GM23338 (cell line): Measurements from ENCODE around the gene SNORC. TPM values are rescaled to one million over a fixed set of nuclear protein-coding genes. Genes with fewer than 3 reads are reported as not detected.

Source experiments
- ATAC-seq: fragments of 200-7000 bp; cut with Tn5 transposase; 3 replicates; pipeline ENCODE4 v1.9.1; 2020
- DNase-seq: peaks from one replicate; pipeline ENCODE4 v3.0.0-alpha.2; 2015; ENCODE audit warnings: low spot score
- H2AFZ ChIP-seq: fragments of 200-600 bp; sonication (generic); 2 replicates; pipeline ENCODE4 v1.8.0; 2016; ENCODE audit warnings: antibody characterized with exemption, mild to moderate bottlenecking, moderate library complexity
- H3F3A ChIP-seq: fragments of 200-600 bp; sonication (generic); replicated peaks from 2 replicates; pipeline ENCODE4 v1.8.0; 2017; ENCODE audit warnings: antibody characterized with exemption, mixed run types, low read depth
- H3K27ac ChIP-seq: fragments of 200-600 bp; sonication (generic); 2 replicates; pipeline ENCODE4 v1.6.1; 2016; ENCODE audit warnings: low read depth
- H3K27me3 ChIP-seq: fragments of 200-600 bp; sonication (generic); 2 replicates; pipeline ENCODE4 v1.8.0; 2016; ENCODE audit warnings: mild to moderate bottlenecking, mixed run types, moderate library complexity; ENCODE audit not compliant: insufficient read depth
- H3K36me3 ChIP-seq: fragments of 200-600 bp; sonication (generic); 2 replicates; pipeline ENCODE4 v1.8.0; 2016; ENCODE audit warnings: mild to moderate bottlenecking; ENCODE audit not compliant: insufficient read depth
- H3K4me1 ChIP-seq: fragments of 200-600 bp; sonication (generic); 2 replicates; pipeline ENCODE4 v1.8.0; 2016; ENCODE audit warnings: mild to moderate bottlenecking, moderate library complexity; ENCODE audit not compliant: insufficient read depth
- H3K4me2 ChIP-seq: fragments of 200-600 bp; sonication (generic); 2 replicates; pipeline ENCODE4 v1.7.1; 2017; ENCODE audit warnings: mixed run types
- H3K4me3 ChIP-seq: fragments of 200-600 bp; sonication (generic); 2 replicates; pipeline ENCODE4 v1.6.1; 2016; ENCODE audit warnings: mixed run types
- H3K79me2 ChIP-seq: fragments of 200-600 bp; sonication (generic); replicated peaks from 2 replicates; pipeline ENCODE4 v1.8.0; 2017; ENCODE audit warnings: mild to moderate bottlenecking; ENCODE audit not compliant: insufficient read depth
- H3K9me2 ChIP-seq: fragments of 200-600 bp; sonication (generic); 2 replicates; pipeline ENCODE4 v1.8.0; 2017; ENCODE audit not compliant: insufficient read depth
- H4K20me1 ChIP-seq: fragments of 200-600 bp; sonication (generic); replicated peaks from 2 replicates; pipeline ENCODE4 v1.8.0; 2017; ENCODE audit warnings: mild to moderate bottlenecking; ENCODE audit not compliant: insufficient read depth
- H3K27ac Mint-ChIP-seq: 2 replicates; pipeline ENCODE4 v1.8.0; 2020; ENCODE audit warnings: inconsistent platforms, mild to moderate bottlenecking, moderate library complexity, mixed read lengths
- H3K27me3 Mint-ChIP-seq: 3 replicates; pipeline ENCODE4 v1.8.0; 2022; ENCODE audit warnings: low read depth, mild to moderate bottlenecking, moderate library complexity, mixed read lengths, inconsistent platforms; ENCODE audit not compliant: insufficient read depth, poor library complexity
- H3K36me3 Mint-ChIP-seq: 3 replicates; pipeline ENCODE4 v1.8.0; 2021; ENCODE audit warnings: low read depth, mild to moderate bottlenecking, inconsistent platforms, moderate library complexity, mixed read lengths
- H3K4me1 Mint-ChIP-seq: 3 replicates; pipeline ENCODE4 v1.8.0; 2020; ENCODE audit warnings: mild to moderate bottlenecking, inconsistent platforms, mixed read lengths
- H3K4me3 Mint-ChIP-seq: 3 replicates; pipeline ENCODE4 v1.8.0; 2021; ENCODE audit warnings: moderate library complexity, mild to moderate bottlenecking, inconsistent platforms, mixed read lengths
- H3K9me3 Mint-ChIP-seq: 3 replicates; pipeline ENCODE4 v1.8.0; 2020; ENCODE audit warnings: moderate library complexity, mild to moderate bottlenecking, inconsistent platforms, mixed read lengths
- CREB1 ChIP-seq: fragments of 250-450 bp; sonication (Bioruptor Pico); IDR thresholded peaks from 2 replicates; pipeline ENCODE4 v1.5.0; 2020; ENCODE audit warnings: low read depth, mild to moderate bottlenecking, moderate library complexity
- CTCF ChIP-seq, 2 experiments: fragments of 200-600 bp in 1 of 2; sonication (generic) in 1 of 2; conservative IDR thresholded peaks; 2 replicates each; pipeline versions ENCODE4 v1.5.1 to v1.6.1; 2016 to 2017; ENCODE audit warnings: antibody characterized with exemption in 2 of 2, low read depth in 2 of 2, mild to moderate bottlenecking in 2 of 2, moderate library complexity in 1 of 2
- ETS1 ChIP-seq: IDR thresholded peaks from 2 replicates; pipeline ENCODE4 v1.6.1; 2016; ENCODE audit warnings: antibody characterized with exemption
- EZH2 ChIP-seq: fragments of 200-600 bp; sonication (generic); IDR thresholded peaks from one replicate; pipeline ENCODE4 v1.8.0; 2017; ENCODE audit warnings: antibody characterized with exemption, mild to moderate bottlenecking, low read depth; ENCODE audit not compliant: unreplicated experiment
- EZH2phosphoT487 ChIP-seq: fragments of 200-600 bp; sonication (generic); IDR thresholded peaks from one replicate; pipeline ENCODE4 v1.8.1; 2018; ENCODE audit warnings: antibody characterized with exemption; ENCODE audit not compliant: unreplicated experiment
- JUNB ChIP-seq: IDR thresholded peaks from one replicate; pipeline ENCODE4 v1.6.1; 2016; ENCODE audit warnings: antibody characterized with exemption; ENCODE audit not compliant: unreplicated experiment
- NANOG ChIP-seq: IDR thresholded peaks from 2 replicates; pipeline ENCODE4 v1.6.1; 2016; ENCODE audit warnings: antibody characterized with exemption, borderline replicate concordance
- POLR2AphosphoS5 ChIP-seq: IDR thresholded peaks from 2 replicates; pipeline ENCODE4 v1.6.1; 2016; ENCODE audit warnings: antibody characterized with exemption, low read depth
- STAT1 ChIP-seq: IDR thresholded peaks from one replicate; pipeline ENCODE4 v1.6.1; 2016; ENCODE audit warnings: antibody characterized with exemption; ENCODE audit not compliant: unreplicated experiment
- ZNF114 ChIP-seq: fragments of 250-450 bp; sonication (Bioruptor Pico); IDR thresholded peaks from 2 replicates; pipeline ENCODE4 v1.5.0; 2020; ENCODE audit warnings: mild to moderate bottlenecking, moderate library complexity
- ZNF331 ChIP-seq: fragments of 250-450 bp; sonication (Bioruptor Pico); IDR thresholded peaks from 2 replicates; pipeline ENCODE4 v1.5.0; 2020; ENCODE audit warnings: low read depth, mild to moderate bottlenecking, moderate library complexity
- ZNF462 ChIP-seq: fragments of 250-450 bp; sonication (Bioruptor Pico); IDR thresholded peaks from 2 replicates; pipeline ENCODE4 v1.5.0; 2020; ENCODE audit warnings: mild to moderate bottlenecking, moderate library complexity
- polyA plus RNA-seq: library from polyadenylated mRNA; unstranded; fragments of >200 nt; fragmentation: Nextera tagmentation; extraction: Ambion mirVana; gene quantifications from 2 replicates; pipeline ENCODE4 v1.2.1, GENCODE V29; 2016
- total RNA-seq: library from RNA; depleted of rRNA; stranded (reverse); fragments of >200 nt; shearing (Covaris generic); gene quantifications from 2 replicates; pipeline ENCODE4 v1.2.3, GENCODE V29; 2014
- TF ChIP-seq, protein P1 (sequence below): IDR thresholded peaks from one replicate; pipeline ENCODE4 v1.6.1; 2018; ENCODE audit warnings: antibody characterized with exemption; ENCODE audit not compliant: unreplicated experiment

Gene SNORC
- total and polyA plus RNA-seq, 2 experiments from 2014 or later: 0.80 to 1.6 TPM

DNA sequence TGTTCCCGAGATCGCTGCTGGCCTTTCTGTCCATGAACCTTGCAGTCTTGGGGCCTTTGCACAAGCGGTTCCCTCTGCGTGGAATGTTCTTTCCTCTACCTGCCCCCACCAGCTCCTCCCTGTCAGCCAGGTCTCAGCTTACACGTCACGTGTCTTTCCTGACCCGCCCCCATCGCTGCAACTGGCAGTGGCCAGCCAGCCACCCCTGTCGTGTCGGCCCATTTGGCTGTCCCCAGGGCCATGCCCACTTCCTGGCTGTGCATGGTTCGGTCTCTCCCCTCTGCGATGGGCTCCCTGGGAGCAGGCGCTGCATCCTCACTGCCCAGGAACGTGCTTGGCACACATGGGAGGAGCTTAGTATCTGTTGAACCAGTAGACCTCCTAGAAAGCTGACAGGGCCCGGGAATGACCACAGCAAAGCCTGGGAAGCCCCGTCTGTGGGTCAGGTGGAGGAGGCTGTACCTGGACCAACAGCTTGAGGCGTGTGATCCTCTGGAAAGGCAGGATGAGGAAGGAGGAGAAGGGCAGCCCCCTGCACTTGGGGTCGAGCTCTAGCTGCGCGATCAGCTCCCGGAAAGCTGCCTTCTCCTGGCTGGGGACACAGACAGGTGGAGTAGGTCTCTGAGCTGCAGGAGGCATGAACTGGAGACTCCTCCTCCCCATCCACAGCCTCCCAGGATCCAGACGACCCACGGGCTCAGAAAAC, 21.0 kb downstream of the SNORC start:
- H3K4me1 Mint-ChIP-seq: peaks cover 36% of the 10 kb centered on the region

More for the DNA sequence above, 21.0 kb downstream of the SNORC start:
- H3K27me3 Mint-ChIP-seq: peaks cover 10% of the 10 kb centered on the region
- Histone ChIP-seq H3K36me3 (no peaks in the 10 kb centered on the region), H3K4me3 (peak overlapping the region; percentile 7; the same call in 1 of the 2 replicates), H3K4me2 (peak overlapping the region; percentile 54; the same call in 1 of the 2 replicates), H3K4me1 (peaks cover 6% of the 10 kb centered on the region; the same call in 1 of the 2 replicates), H3K27me3 (no peaks in the 10 kb centered on the region), H3K27ac (no peak overlapping the region), H3K9me2 (no peaks in the 10 kb centered on the region), H4K20me1 (no peaks in the 10 kb centered on the region), H3F3A (no peaks in the 10 kb centered on the region; the same call in 1 of the 2 replicates), H2AFZ (peak overlapping the region; percentile 92), H3K79me2 (no peaks in the 10 kb centered on the region)
- H3K27ac Mint-ChIP-seq: no peak overlapping the region
- no peaks in the 10 kb centered on the region; the same call in 2 of the 3 replicates for H3K9me3 Mint-ChIP-seq
- ATAC-seq: peak; percentile 73
- H3K4me3 Mint-ChIP-seq: peak overlapping the region; percentile 39
- no peak for TF ChIP-seq NANOG
- TF ChIP-seq CTCF (conservative IDR thresholded peaks at IDR 0.05; ENCODE audit: low read depth in 2 of 2): no peak
- no peak for TF ChIP-seq ZNF462 (CRISPR knock-in tag)
- no peak for TF ChIP-seq STAT1
- TF ChIP-seq ZNF331 (CRISPR knock-in tag): no peak
- no peak for TF ChIP-seq EZH2phosphoT487
- no peak for TF ChIP-seq EZH2
- TF ChIP-seq POLR2AphosphoS5: peak; percentile 66; the same call in 1 of the 2 replicates
- TF ChIP-seq ZNF114 (CRISPR knock-in tag): no peak
- TF ChIP-seq, protein P1, sequence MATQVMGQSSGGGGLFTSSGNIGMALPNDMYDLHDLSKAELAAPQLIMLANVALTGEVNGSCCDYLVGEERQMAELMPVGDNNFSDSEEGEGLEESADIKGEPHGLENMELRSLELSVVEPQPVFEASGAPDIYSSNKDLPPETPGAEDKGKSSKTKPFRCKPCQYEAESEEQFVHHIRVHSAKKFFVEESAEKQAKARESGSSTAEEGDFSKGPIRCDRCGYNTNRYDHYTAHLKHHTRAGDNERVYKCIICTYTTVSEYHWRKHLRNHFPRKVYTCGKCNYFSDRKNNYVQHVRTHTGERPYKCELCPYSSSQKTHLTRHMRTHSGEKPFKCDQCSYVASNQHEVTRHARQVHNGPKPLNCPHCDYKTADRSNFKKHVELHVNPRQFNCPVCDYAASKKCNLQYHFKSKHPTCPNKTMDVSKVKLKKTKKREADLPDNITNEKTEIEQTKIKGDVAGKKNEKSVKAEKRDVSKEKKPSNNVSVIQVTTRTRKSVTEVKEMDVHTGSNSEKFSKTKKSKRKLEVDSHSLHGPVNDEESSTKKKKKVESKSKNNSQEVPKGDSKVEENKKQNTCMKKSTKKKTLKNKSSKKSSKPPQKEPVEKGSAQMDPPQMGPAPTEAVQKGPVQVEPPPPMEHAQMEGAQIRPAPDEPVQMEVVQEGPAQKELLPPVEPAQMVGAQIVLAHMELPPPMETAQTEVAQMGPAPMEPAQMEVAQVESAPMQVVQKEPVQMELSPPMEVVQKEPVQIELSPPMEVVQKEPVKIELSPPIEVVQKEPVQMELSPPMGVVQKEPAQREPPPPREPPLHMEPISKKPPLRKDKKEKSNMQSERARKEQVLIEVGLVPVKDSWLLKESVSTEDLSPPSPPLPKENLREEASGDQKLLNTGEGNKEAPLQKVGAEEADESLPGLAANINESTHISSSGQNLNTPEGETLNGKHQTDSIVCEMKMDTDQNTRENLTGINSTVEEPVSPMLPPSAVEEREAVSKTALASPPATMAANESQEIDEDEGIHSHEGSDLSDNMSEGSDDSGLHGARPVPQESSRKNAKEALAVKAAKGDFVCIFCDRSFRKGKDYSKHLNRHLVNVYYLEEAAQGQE: no peak
- 0 out of 2 replicates have a peak, but pooled peaks have one; percentile 26 for TF ChIP-seq ETS1
- TF ChIP-seq JUNB: no peak
- no peak for TF ChIP-seq CREB1 (CRISPR knock-in tag)
- no peaks in the 10 kb centered on the region; the same call in 2 of the 3 replicates for H3K36me3 Mint-ChIP-seq
- DNase-seq: peak; percentile 83
